Neural progenitor cell (in vitro differentiated cells): Measurements from ENCODE around the gene DYSF. TPM values are rescaled to one million over a fixed set of nuclear protein-coding genes. Genes with fewer than 3 reads are reported as not detected.
"Not testable (repeated sequence)": the region's sequence is repeated elsewhere in the genome, so short reads cannot be mapped to it uniquely, and the experiment has no call there.

Source experiments
- DNase-seq: peaks from one replicate; pipeline ENCODE4 v3.0.0-alpha.2; 2016; ENCODE audit warnings: low spot score
- H2AFZ ChIP-seq: fragments of 200-600 bp; sonication (generic); replicated peaks from 2 replicates; pipeline ENCODE4 v1.6.1; 2016; ENCODE audit warnings: antibody characterized with exemption
- H3F3A ChIP-seq: fragments of 200-600 bp; sonication (generic); 2 replicates; pipeline ENCODE4 v1.6.1; 2016; ENCODE audit warnings: antibody characterized with exemption, low read depth
- H3K27ac ChIP-seq: fragments of 200-600 bp; sonication (generic); 2 replicates; pipeline ENCODE4 v1.5.1; 2016; ENCODE audit warnings: mild to moderate bottlenecking
- H3K27me3 ChIP-seq: fragments of 200-600 bp; sonication (generic); 2 replicates; pipeline ENCODE4 v1.6.1; 2016; ENCODE audit warnings: mild to moderate bottlenecking, moderate library complexity
- H3K36me3 ChIP-seq: fragments of 200-600 bp; sonication (generic); 2 replicates; pipeline ENCODE4 v1.5.1; 2016
- H3K4me1 ChIP-seq: fragments of 200-600 bp; sonication (generic); 2 replicates; pipeline ENCODE4 v1.6.1; 2016; ENCODE audit warnings: mixed run types
- H3K4me2 ChIP-seq: fragments of 200-600 bp; sonication (generic); 2 replicates; pipeline ENCODE4 v1.6.1; 2016
- H3K4me3 ChIP-seq: fragments of 200-600 bp; sonication (generic); 2 replicates; pipeline ENCODE4 v1.5.1; 2016
- H3K79me2 ChIP-seq: fragments of 200-600 bp; sonication (generic); 2 replicates; pipeline ENCODE4 v1.6.1; 2016; ENCODE audit warnings: low read depth
- H3K9ac ChIP-seq: fragments of 200-600 bp; sonication (generic); 2 replicates; pipeline ENCODE4 v1.6.1; 2016
- H3K9me3 ChIP-seq: fragments of 200-600 bp; sonication (generic); 2 replicates; pipeline ENCODE4 v1.5.1; 2016; ENCODE audit warnings: low read depth
- H4K20me1 ChIP-seq: fragments of 200-600 bp; sonication (generic); 2 replicates; pipeline ENCODE4 v1.6.1; 2016; ENCODE audit warnings: low read depth
- H3K27ac Mint-ChIP-seq: 3 replicates; pipeline ENCODE4 v1.8.0; 2021; ENCODE audit warnings: mixed read lengths
- H3K27me3 Mint-ChIP-seq: 2 replicates; pipeline ENCODE4 v1.8.0; 2022; ENCODE audit warnings: low read depth, mild to moderate bottlenecking, inconsistent platforms, moderate library complexity, mixed read lengths; ENCODE audit not compliant: insufficient read depth
- H3K36me3 Mint-ChIP-seq: 3 replicates; pipeline ENCODE4 v1.8.0; 2021; ENCODE audit warnings: mixed read lengths
- H3K4me1 Mint-ChIP-seq: 3 replicates; pipeline ENCODE4 v1.8.0; 2021; ENCODE audit warnings: mixed read lengths
- H3K4me3 Mint-ChIP-seq: 3 replicates; pipeline ENCODE4 v1.8.0; 2021; ENCODE audit warnings: mild to moderate bottlenecking, moderate library complexity, mixed read lengths
- H3K9me3 Mint-ChIP-seq: 3 replicates; pipeline ENCODE4 v1.8.0; 2020; ENCODE audit warnings: mixed read lengths
- EZH2 ChIP-seq: fragments of 200-600 bp; sonication (generic); IDR thresholded peaks from 2 replicates; pipeline ENCODE4 v1.6.1; 2017; ENCODE audit warnings: antibody characterized with exemption, mild to moderate bottlenecking, moderate library complexity
- EZH2phosphoT487 ChIP-seq: fragments of 200-600 bp; sonication (generic); IDR thresholded peaks from 2 replicates; pipeline ENCODE4 v1.6.1; 2017; ENCODE audit warnings: antibody characterized with exemption
- total RNA-seq: library from RNA; depleted of rRNA; stranded (reverse); fragments of >200 nt; gene quantifications from 2 replicates; pipeline ENCODE4 v1.2.3, GENCODE V29; 2015; ENCODE audit warnings: low replicate concordance
- TF ChIP-seq, protein P1 (sequence below): fragments of 200-600 bp; sonication (generic); IDR thresholded peaks from 2 replicates; pipeline ENCODE4 v1.5.1; 2017; ENCODE audit warnings: antibody characterized with exemption, mild to moderate bottlenecking

The DYSF gene
- total RNA-seq, 1 donor from 2014 or later, result 0.39 TPM

GRCh38 chr2:71428472-71429383, 24.6 kb upstream of the DYSF start:
- TF ChIP-seq EZH2 (no peak), EZH2phosphoT487 (no peak)
- TF ChIP-seq, protein P1, sequence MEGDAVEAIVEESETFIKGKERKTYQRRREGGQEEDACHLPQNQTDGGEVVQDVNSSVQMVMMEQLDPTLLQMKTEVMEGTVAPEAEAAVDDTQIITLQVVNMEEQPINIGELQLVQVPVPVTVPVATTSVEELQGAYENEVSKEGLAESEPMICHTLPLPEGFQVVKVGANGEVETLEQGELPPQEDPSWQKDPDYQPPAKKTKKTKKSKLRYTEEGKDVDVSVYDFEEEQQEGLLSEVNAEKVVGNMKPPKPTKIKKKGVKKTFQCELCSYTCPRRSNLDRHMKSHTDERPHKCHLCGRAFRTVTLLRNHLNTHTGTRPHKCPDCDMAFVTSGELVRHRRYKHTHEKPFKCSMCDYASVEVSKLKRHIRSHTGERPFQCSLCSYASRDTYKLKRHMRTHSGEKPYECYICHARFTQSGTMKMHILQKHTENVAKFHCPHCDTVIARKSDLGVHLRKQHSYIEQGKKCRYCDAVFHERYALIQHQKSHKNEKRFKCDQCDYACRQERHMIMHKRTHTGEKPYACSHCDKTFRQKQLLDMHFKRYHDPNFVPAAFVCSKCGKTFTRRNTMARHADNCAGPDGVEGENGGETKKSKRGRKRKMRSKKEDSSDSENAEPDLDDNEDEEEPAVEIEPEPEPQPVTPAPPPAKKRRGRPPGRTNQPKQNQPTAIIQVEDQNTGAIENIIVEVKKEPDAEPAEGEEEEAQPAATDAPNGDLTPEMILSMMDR, result no peak
- Histone ChIP-seq H3K27ac (no peak overlapping the region), H3K9ac (no peak overlapping the region), H4K20me1 (peaks cover 8% of the 10 kb centered on the region), H3K4me1 (no peaks in the 10 kb centered on the region), H3K27me3 (no peaks in the 10 kb centered on the region), H3K4me3 (no peak overlapping the region), H2AFZ (no peak overlapping the region), H3K4me2 (no peak overlapping the region), H3K36me3 (peaks cover 66% of the 10 kb centered on the region), H3F3A (peaks cover 25% of the 10 kb centered on the region), H3K9me3 (no peaks in the 10 kb centered on the region), H3K79me2 (peaks cover 7% of the 10 kb centered on the region)
- no peak overlapping the region for H3K27ac Mint-ChIP-seq
- no peak for DNase-seq
- peaks cover 55% of the 10 kb centered on the region for H3K36me3 Mint-ChIP-seq
- no peaks in the 10 kb centered on the region for H3K9me3 Mint-ChIP-seq
- H3K27me3 Mint-ChIP-seq, result no peaks in the 10 kb centered on the region
- peaks cover 2% of the 10 kb centered on the region for H3K4me1 Mint-ChIP-seq
- no peak overlapping the region for H3K4me3 Mint-ChIP-seq

GRCh38 chr2:71445142-71445541, 8.2 kb upstream of the DYSF start:
- not testable (repeated sequence) for H3K4me3 Mint-ChIP-seq, H3K4me2 ChIP-seq, H3K4me1 ChIP-seq, H3K4me1 Mint-ChIP-seq, H3K27ac Mint-ChIP-seq, H3K9me3 ChIP-seq, H3K4me3 ChIP-seq, H2AFZ ChIP-seq, H3F3A ChIP-seq, H3K9ac ChIP-seq, H3K27me3 Mint-ChIP-seq, H3K36me3 ChIP-seq, H3K27ac ChIP-seq, H3K79me2 ChIP-seq, H3K27me3 ChIP-seq, DNase-seq, H4K20me1 ChIP-seq, H3K9me3 Mint-ChIP-seq
- peaks cover 31% of the 10 kb centered on the region for H3K36me3 Mint-ChIP-seq

GRCh38 chr2:71446505-71446904, 6.9 kb upstream of the DYSF start:
- peaks cover 7% of the 10 kb centered on the region for H3K36me3 ChIP-seq
- H3K9me3 Mint-ChIP-seq, result peaks cover under 1% of the 10 kb centered on the region
- peaks cover 22% of the 10 kb centered on the region for H3K36me3 Mint-ChIP-seq
- no peak for TF ChIP-seq EZH2phosphoT487
- no peak for TF ChIP-seq EZH2
- TF ChIP-seq, protein P1, result no peak
- peaks cover under 1% of the 10 kb centered on the region for H3K27me3 ChIP-seq
- no peak for DNase-seq
- H3K79me2 ChIP-seq, result no peaks in the 10 kb centered on the region
- no peak overlapping the region for H3K27ac Mint-ChIP-seq
- no peak overlapping the region for H3K4me3 Mint-ChIP-seq
- H3K4me3 ChIP-seq, result no peak overlapping the region
- H2AFZ ChIP-seq, result no peak overlapping the region
- H3F3A ChIP-seq, result peaks cover 2% of the 10 kb centered on the region
- no peak overlapping the region for H3K9ac ChIP-seq
- H4K20me1 ChIP-seq, result no peaks in the 10 kb centered on the region
- no peak overlapping the region for H3K27ac ChIP-seq
- no peaks in the 10 kb centered on the region for H3K27me3 Mint-ChIP-seq
- no peak overlapping the region for H3K4me2 ChIP-seq
- no peaks in the 10 kb centered on the region for H3K4me1 ChIP-seq
- no peaks in the 10 kb centered on the region for H3K9me3 ChIP-seq
- peaks cover 4% of the 10 kb centered on the region for H3K4me1 Mint-ChIP-seq

DNA sequence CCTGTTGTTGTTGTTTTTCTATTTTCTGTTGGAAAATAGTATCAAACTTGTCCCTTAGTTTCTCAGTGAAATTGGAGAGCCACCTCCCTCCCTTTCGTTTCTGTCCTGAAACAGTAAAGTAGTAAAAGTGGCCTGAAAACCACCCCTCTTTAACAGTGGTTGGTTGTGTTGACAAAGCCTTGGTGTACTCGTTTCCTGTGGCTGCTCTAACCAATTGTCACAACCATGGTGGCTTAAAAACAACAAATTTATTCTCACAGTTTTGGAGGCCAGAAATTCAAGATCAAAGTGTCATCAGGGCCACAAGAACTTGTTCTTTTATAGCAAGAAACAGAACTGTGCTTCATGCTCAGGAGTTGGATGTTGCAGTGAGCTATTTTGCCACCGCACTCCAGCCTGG, 4.0 kb upstream of the DYSF start:
- Mint-ChIP-seq H3K4me1 (peaks cover 7% of the 10 kb centered on the region), H3K9me3 (no peaks in the 10 kb centered on the region), H3K27ac (no peak overlapping the region), H3K36me3 (peaks cover 3% of the 10 kb centered on the region), H3K27me3 (peaks cover 17% of the 10 kb centered on the region), H3K4me3 (no peak overlapping the region)
- Histone ChIP-seq H4K20me1 (peaks cover 5% of the 10 kb centered on the region), H3F3A (peaks cover 15% of the 10 kb centered on the region), H3K27me3 (peaks cover 29% of the 10 kb centered on the region), H3K9ac (no peak overlapping the region), H3K79me2 (no peaks in the 10 kb centered on the region), H3K4me1 (peaks cover 12% of the 10 kb centered on the region), H2AFZ (no peak overlapping the region), H3K9me3 (no peaks in the 10 kb centered on the region), H3K4me2 (no peak overlapping the region), H3K4me3 (no peak overlapping the region), H3K36me3 (no peaks in the 10 kb centered on the region), H3K27ac (no peak overlapping the region)
- TF ChIP-seq EZH2phosphoT487, result no peak
- TF ChIP-seq, protein P1, result no peak
- TF ChIP-seq EZH2, result no peak
- no peak for DNase-seq
